Osteoblast (primary cell): ENCODE results near the gene DEPP1. TPM values are rescaled to one million over a fixed set of nuclear protein-coding genes. Genes with fewer than 3 reads are reported as not detected.

Experiments
- DNase-seq: peaks from one replicate; pipeline ENCODE4 v3.0.0; 2011; ENCODE audit warnings: low spot score, mixed read lengths; ENCODE audit not compliant: insufficient read length; ENCODE audit errors: missing footprints
- H2AFZ ChIP-seq: 2 replicates; pipeline ENCODE4 v1.6.0; 2011; ENCODE audit warnings: mild to moderate bottlenecking, low read length
- H3K27ac ChIP-seq: 2 replicates; pipeline ENCODE4 v1.5.1; 2011; ENCODE audit warnings: mild to moderate bottlenecking, low read depth, low read length, moderate library complexity
- H3K27me3 ChIP-seq: 2 replicates; pipeline ENCODE4 v1.6.0; 2012; ENCODE audit warnings: mild to moderate bottlenecking, control low read depth, inconsistent platforms, low read length, moderate library complexity; ENCODE audit not compliant: insufficient read depth
- H3K36me3 ChIP-seq: 2 replicates; pipeline ENCODE4 v1.5.1; 2011; ENCODE audit warnings: mild to moderate bottlenecking, low read length, control low read depth, moderate library complexity; ENCODE audit not compliant: insufficient read depth
- H3K4me1 ChIP-seq: 2 replicates; pipeline ENCODE4 v1.5.1; 2011; ENCODE audit warnings: mild to moderate bottlenecking, low read length, control low read depth, moderate library complexity; ENCODE audit not compliant: insufficient read depth
- H3K4me2 ChIP-seq: 2 replicates; pipeline ENCODE4 v1.6.0; 2011; ENCODE audit warnings: mild to moderate bottlenecking, low read length; ENCODE audit not compliant: insufficient read depth
- H3K4me3 ChIP-seq: fragments of 200-600 bp; sonication (generic); 3 replicates; pipeline ENCODE4 v1.5.1; 2012; ENCODE audit warnings: mild to moderate bottlenecking, low read length, inconsistent platforms; ENCODE audit not compliant: insufficient read depth
- H3K79me2 ChIP-seq: 2 replicates; pipeline ENCODE4 v1.6.0; 2012; ENCODE audit warnings: mild to moderate bottlenecking, low read length, control low read depth, inconsistent platforms; ENCODE audit not compliant: insufficient read depth
- H3K9me3 ChIP-seq: 2 replicates; pipeline ENCODE4 v1.5.1; 2011; ENCODE audit warnings: low read depth, low read length, control low read depth
- H4K20me1 ChIP-seq: 2 replicates; pipeline ENCODE4 v1.6.0; 2012; ENCODE audit warnings: mild to moderate bottlenecking, low read length, control low read depth; ENCODE audit not compliant: insufficient read depth
- CTCF ChIP-seq: IDR thresholded peaks from 2 replicates; pipeline ENCODE4 v1.5.1; 2011; ENCODE audit warnings: mild to moderate bottlenecking, low read depth, low read length, moderate library complexity; ENCODE audit errors: extremely low read depth
- total RNA-seq: library from RNA; depleted of rRNA; stranded (reverse); fragments of >200 nt; gene quantifications from 2 replicates; pipeline ENCODE4 v1.2.3, GENCODE V29; 2012

DEPP1 gene
- total RNA-seq, 1 donor: 87.6 TPM

GRCh38 chr10:44995581-44995913 lies 16.9 kb upstream of the DEPP1 start:
- no peaks in the 10 kb centered on the region for H3K36me3 ChIP-seq
- peak overlapping the region; percentile 81 for H2AFZ ChIP-seq
- H3K27me3 ChIP-seq: no peaks in the 10 kb centered on the region
- H3K4me1 ChIP-seq: peaks cover 51% of the 10 kb centered on the region
- no peak overlapping the region for H3K4me3 ChIP-seq
- TF ChIP-seq CTCF: no peak
- no peaks in the 10 kb centered on the region for H4K20me1 ChIP-seq
- H3K4me2 ChIP-seq: no peak overlapping the region
- peak overlapping the region; percentile 78 for H3K27ac ChIP-seq
- H3K9me3 ChIP-seq: no peaks in the 10 kb centered on the region
- H3K79me2 ChIP-seq: no peaks in the 10 kb centered on the region
- no peak for DNase-seq

GRCh38 chr10:44994752-44995530 lies 16.3 kb upstream of the DEPP1 start:
- TF ChIP-seq CTCF: no peak

GRCh38 chr10:44993922-44994751 lies 15.5 kb upstream of the DEPP1 start:
- H2AFZ ChIP-seq: no peak overlapping the region
- no peaks in the 10 kb centered on the region for H3K79me2 ChIP-seq
- H3K4me2 ChIP-seq: no peak overlapping the region
- peak; percentile 48 for DNase-seq
- peak overlapping the region; percentile 17 for H3K27ac ChIP-seq
- no peak overlapping the region for H3K4me3 ChIP-seq
- peaks cover 38% of the 10 kb centered on the region for H3K4me1 ChIP-seq
- H4K20me1 ChIP-seq: no peaks in the 10 kb centered on the region
- H3K9me3 ChIP-seq: no peaks in the 10 kb centered on the region
- no peaks in the 10 kb centered on the region for H3K27me3 ChIP-seq
- TF ChIP-seq CTCF: no peak
- no peaks in the 10 kb centered on the region for H3K36me3 ChIP-seq

More at GRCh38 chr10:44994752-44995530, 16.3 kb upstream of the DEPP1 start:
- no peaks in the 10 kb centered on the region for H3K36me3 ChIP-seq
- H2AFZ ChIP-seq: no peak overlapping the region
- no peak overlapping the region for H3K27ac ChIP-seq
- no peak overlapping the region for H3K4me3 ChIP-seq
- H3K27me3 ChIP-seq: no peaks in the 10 kb centered on the region
- peaks cover 45% of the 10 kb centered on the region for H3K4me1 ChIP-seq
- H3K4me2 ChIP-seq: no peak overlapping the region
- H3K9me3 ChIP-seq: no peaks in the 10 kb centered on the region
- no peak for DNase-seq
- no peaks in the 10 kb centered on the region for H4K20me1 ChIP-seq
- no peaks in the 10 kb centered on the region for H3K79me2 ChIP-seq

GRCh38 chr10:44993226-44993921 lies 14.8 kb upstream of the DEPP1 start:
- no peak overlapping the region for H3K4me3 ChIP-seq
- DNase-seq: no peak
- no peak overlapping the region for H2AFZ ChIP-seq
- H3K79me2 ChIP-seq: no peaks in the 10 kb centered on the region
- peaks cover 33% of the 10 kb centered on the region for H3K4me1 ChIP-seq
- peak overlapping the region; percentile 17 for H3K27ac ChIP-seq
- no peaks in the 10 kb centered on the region for H4K20me1 ChIP-seq
- H3K9me3 ChIP-seq: no peaks in the 10 kb centered on the region
- H3K4me2 ChIP-seq: no peak overlapping the region
- H3K36me3 ChIP-seq: no peaks in the 10 kb centered on the region
- no peaks in the 10 kb centered on the region for H3K27me3 ChIP-seq
- TF ChIP-seq CTCF: no peak
